Measurements from ENCODE around the gene MMAA.

DNA sequence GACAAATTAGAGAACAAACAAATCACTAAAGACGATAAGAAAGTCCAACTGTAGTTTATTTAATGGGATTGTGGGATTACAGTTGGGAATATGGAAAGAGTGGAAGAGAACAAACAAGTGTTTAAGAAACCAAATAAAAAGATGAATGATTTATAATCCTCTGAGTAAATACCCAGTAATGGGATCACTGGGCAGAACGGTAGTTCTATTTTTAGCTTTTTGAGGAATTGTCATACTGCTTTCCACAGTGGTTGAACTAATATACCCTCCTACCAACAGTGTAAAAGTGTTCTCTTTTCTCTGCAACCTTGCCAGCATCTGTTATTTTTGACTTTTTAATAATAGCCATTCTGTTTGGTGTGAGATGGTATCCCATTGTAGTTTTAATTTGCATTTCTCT, 75.7 kb downstream of the MMAA start:
- TF ChIP-seq, protein P1, sequence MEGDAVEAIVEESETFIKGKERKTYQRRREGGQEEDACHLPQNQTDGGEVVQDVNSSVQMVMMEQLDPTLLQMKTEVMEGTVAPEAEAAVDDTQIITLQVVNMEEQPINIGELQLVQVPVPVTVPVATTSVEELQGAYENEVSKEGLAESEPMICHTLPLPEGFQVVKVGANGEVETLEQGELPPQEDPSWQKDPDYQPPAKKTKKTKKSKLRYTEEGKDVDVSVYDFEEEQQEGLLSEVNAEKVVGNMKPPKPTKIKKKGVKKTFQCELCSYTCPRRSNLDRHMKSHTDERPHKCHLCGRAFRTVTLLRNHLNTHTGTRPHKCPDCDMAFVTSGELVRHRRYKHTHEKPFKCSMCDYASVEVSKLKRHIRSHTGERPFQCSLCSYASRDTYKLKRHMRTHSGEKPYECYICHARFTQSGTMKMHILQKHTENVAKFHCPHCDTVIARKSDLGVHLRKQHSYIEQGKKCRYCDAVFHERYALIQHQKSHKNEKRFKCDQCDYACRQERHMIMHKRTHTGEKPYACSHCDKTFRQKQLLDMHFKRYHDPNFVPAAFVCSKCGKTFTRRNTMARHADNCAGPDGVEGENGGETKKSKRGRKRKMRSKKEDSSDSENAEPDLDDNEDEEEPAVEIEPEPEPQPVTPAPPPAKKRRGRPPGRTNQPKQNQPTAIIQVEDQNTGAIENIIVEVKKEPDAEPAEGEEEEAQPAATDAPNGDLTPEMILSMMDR (IDR thresholded peaks at IDR 0.05) = no peak
- TF ChIP-seq POLR2A (IDR thresholded peaks at IDR 0.05) = no peak

Measured in testis (tissue), 2 donors.